Hematopoietic multipotent progenitor cell treated with erythropoietin and hydrocortisone succinate and interleukin-3 and kit ligand, for 17 days (in vitro differentiated cells): ENCODE measurements around the gene SLCO3A1.
A peak's percentile ranks its signal among the peaks of the same experiment; 100 is the strongest.

Source experiments
- DNase-seq: peaks from one replicate; pipeline ENCODE4 v3.0.0-alpha.2; 2015; ENCODE audit warnings: low spot score

Gene SLCO3A1

DNA sequence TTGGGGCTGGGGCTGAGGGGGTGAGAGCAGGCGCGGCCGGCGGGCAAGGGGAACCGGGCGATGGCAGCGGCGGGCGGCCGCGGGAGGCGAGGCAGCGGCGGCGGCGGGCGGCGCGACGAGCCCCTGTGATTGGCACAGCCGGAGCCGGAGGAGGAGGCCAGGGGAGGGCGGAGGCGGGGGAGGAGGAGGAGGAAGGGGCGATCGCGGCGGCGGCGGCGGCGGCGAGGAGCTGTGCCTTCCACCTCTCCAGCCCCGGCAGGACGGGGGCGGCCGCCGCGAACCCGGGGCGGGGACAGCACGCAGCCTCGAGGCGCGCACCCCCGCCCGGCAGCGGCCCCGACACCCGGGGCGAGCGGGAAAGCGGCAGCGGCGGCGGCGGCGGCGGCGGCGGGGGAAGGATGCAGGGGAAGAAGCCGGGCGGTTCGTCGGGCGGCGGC is at the start of gene SLCO3A1:
Gene SLCO3A1, plus strand, starts transcription at position 198 of the 437 bp plus-strand sequence.
- no peak for DNase-seq

DNA sequence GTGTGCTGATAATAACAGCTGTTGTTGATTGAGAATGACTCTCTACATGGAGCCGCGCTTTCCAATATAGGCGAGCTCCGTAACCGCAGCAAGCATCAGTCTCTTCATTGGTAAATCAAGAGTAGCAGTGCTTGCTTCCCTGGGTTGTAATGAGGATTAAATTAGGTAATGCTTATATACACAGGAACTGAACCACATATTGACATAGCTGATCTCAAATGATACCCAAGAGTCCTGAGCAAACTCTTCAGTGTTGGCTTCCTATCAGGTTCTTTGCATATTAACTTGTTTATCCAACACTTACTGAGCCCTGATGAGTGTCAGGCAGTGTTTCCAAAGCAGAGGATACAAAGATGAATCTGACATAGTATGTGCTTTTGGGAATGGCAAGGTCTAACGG is 46.4 kb upstream of the SLCO3A1 start:
- DNase-seq, result no peak

DNA sequence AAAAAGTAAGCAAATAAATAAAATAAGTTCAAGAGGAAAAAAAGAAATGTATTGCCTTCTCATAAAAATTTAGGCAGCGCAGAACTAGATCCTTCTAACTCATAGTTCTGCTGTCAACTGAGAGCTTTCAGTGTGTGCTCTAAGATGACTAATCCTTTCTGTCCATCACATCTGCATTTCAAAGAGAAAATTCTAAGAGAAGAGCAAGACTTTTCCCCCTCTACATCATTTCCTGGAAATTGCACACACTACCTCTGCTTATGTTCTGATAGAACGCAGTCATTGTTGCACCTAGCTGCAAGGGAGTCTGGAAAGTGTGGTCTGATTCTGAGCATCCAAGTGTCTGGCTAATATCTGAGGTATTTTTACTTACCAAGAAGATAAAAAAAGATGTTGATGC is 39.6 kb upstream of the SLCO3A1 start:
- DNase-seq, result no peak

DNA sequence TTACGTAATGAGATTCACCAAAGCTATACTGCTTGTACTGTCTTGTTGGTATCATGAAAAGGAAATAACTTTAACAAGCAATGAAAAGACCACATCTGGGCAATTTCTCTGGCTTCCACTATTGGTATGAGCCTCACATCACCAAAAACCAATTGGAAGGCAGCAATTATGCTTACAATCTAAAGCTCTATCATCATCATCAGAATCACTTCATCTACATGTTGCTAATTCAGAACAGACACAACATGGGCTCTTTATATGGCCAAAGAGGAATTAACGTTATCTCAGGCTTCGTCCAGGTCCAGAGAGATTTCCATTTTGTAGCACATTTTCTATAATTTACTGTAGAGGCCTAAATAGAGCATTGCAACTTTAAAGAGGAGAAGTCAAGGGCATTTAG is 36.6 kb upstream of the SLCO3A1 start:
- no peak for DNase-seq

DNA sequence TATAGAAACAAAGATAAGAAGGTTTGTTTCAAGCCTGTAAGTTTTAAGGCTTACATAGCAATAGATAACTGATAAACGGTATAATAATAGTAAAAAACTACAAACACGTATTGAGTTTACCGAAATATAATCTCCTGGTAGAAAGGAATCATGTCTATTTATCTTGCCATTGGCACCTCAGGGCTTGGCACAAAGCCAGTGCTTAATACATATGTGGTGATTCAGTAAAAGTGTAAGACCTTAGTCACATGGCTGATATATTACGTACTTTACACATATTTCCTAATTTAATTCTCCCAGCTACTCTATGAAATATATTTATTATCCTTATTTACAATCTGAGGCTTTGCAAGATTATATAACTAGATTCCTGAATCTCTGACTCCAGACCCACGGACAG is 32.0 kb upstream of the SLCO3A1 start:
- DNase-seq, result no peak

DNA sequence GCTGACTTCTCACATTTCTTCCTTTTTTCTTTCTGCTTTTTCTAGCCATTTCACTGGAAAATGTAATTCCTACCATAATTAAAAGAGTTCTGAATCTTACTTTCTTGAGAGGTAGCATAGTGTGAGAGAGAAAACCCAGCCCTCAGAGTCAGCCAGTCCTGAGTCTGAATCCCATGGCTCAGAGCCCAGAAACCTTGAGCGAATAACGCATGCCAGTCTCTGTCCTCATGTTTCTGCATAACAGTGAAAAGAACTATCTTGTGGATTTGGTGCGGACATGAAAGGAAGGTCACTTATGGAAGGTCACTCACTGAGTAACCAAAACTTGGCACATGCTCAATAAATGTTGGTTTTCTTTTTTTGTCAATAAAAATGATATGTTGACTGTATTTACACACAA is 29.3 kb upstream of the SLCO3A1 start:
- DNase-seq, result no peak

DNA sequence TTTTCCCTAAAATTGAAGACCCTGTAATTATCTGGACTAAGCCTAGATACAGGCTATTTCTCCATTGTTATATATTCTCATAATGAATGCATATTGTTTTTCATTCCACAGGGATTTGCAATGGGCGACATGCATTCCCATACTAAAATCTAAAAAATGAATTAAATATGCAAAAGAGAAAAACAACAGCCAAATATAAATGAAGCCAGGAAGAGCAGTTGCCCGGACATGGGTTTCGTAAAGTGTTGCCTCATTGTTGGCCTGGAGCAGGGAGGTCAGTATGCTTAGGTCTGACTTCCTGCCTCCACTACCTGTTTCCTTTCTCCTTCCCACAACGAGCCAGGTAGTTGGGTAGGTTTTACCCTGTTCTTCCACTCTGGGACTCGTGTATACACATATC is 27.1 kb upstream of the SLCO3A1 start:
- no peak for DNase-seq

DNA sequence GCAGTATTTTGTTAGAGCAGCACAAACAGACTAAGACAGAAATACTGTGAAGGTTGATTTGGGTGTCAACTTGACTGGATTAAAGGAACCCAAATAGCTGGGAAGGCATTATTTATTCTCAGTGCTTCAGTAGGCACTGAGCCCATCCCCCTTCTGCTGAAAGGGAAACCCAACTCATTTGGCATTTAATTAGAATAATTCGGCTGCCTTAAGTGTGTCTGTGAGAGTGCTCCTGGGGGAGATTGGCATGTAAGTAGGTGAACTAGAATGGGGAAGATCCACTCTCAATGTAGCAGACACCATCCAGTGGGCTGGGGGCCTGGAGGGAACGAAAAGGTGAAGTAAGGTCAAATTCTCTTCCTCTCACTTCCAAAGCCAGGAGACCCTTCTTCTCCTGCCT is 20.5 kb upstream of the SLCO3A1 start:
- DNase-seq, result no peak

DNA sequence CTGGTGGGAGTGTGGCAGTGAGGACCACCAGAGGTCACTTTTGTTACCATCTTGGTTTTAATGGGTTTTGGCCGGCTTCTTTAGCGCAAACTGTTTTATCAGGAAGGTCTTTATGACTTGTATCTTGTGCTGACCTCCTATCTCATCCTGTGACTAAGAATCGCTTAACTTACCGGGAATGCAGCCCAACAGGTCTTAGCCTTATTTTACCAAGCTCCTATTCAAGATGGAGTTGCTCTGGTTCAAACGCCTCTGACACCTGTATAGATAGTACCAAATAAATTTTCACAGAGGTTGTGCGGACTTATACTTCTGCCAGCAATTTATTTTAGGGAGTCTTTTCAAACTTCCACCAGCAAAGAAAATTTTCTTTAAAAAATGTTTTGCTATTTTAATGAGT is 13.6 kb upstream of the SLCO3A1 start:
- DNase-seq, result no peak

DNA sequence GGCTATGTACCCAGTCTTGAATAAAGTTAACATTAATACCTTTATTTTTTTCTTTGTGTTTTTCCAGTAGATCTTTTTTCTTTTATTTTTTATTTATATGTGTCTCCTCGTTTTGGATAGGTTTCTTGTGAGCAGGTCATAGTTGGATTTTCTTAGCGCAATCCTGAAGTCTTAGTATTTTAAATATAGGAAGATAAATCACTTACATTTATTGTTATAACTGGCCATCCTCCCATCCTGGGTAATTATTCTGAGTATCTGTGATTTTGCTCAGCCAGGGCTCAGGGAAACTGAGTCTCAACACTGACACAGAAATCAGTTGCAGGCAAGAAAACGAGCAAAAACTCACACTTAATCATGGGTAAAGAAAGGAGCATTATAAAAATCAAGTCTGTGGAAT is 11.6 kb upstream of the SLCO3A1 start:
- no peak for DNase-seq

DNA sequence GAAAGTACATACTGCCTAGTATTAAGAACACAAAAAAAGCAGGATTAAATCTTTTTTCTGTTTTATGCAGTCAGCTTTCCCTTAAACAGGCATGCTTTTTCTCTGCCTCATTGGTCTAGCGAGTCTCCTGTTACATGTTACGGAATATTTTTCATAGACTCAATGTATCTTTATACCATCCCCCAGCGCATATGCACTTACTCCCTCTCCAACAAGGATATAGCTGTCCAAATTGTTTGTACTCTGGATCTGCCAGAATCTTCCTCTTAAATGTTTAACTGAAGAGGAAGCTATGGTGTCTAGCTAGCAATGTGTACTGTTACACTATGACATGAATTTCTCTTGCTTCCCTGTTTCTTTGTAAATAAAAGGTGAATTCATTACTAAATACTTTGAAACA is 9.2 kb upstream of the SLCO3A1 start:
- no peak for DNase-seq

DNA sequence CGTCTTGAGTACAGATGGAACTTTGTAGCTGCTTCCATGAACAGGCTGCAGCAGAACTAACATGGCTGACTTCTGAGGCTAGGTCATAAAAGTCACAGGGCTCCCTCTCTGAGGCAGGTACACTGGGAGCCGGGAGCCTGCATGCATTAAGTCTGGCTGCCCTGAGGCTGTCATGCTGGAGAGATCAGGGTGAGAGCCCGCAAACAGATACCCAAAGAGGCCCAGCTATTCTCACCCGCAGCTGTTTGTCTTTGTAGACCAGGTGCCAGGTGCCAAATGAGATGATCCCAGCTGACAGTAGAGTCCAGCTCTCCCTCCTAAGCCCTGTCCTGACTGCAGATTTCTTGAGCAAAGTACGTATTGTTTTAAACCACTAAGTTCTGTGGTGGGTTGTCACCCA is 8.6 kb upstream of the SLCO3A1 start:
- no peak for DNase-seq

DNA sequence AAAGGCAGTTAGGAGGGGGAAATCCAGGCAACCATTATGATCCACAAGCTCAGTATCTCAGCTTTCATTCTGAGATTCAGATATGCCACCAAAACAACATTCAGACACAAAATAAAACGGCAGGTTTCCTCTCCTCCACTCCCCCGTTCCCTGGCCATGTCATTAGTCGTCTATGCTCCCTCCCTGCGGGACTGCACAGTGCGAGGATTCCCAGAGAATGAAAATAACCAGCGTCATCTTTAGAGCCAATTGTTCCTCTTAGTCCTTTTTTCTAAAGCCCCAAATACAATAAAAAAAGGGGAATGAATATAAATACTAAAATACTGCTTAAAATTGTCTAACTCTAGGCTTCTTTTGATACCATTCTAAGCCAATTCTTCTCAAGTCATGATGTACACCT is 7.8 kb upstream of the SLCO3A1 start:
- no peak for DNase-seq

DNA sequence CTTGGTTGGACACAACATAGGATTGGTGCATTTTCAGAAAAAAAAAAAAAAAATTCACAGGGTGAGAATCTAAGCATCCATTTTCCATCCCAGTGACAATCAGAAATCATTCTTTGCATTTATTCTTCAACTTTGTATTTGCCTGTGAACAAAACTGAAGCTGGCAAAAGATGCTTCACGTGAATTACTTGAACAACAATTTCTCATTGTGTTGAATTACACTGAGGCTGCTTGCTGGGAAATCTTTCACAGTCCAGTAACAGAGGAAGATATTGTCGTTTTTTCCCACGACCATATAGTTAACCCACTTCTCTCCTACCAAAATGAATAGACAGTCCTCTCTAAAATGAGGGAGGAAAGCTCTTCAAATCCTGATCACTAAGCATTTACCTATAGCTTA is 4.3 kb upstream of the SLCO3A1 start:
- DNase-seq, result no peak

DNA sequence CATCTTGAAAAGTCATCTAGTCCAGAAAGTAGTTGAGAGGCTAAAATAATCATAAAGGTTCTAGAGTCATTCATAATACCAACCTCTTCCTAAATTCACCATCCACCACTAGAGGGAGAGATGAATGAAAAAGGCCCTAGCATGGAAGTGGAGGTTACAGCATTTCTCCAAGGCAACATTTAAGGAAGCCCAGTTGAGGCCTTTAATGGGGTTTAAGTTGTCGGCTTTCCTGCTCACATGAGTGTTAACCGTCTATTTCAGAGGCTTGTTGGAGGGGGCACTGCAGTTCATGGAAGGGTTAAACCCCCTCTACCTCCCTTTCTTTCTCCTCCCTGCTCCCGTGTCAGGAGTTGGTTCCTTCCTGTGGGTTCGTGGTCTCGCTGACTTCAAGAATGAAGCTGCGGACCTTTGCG is 3.8 kb upstream of the SLCO3A1 start:
- DNase-seq, result no peak

DNA sequence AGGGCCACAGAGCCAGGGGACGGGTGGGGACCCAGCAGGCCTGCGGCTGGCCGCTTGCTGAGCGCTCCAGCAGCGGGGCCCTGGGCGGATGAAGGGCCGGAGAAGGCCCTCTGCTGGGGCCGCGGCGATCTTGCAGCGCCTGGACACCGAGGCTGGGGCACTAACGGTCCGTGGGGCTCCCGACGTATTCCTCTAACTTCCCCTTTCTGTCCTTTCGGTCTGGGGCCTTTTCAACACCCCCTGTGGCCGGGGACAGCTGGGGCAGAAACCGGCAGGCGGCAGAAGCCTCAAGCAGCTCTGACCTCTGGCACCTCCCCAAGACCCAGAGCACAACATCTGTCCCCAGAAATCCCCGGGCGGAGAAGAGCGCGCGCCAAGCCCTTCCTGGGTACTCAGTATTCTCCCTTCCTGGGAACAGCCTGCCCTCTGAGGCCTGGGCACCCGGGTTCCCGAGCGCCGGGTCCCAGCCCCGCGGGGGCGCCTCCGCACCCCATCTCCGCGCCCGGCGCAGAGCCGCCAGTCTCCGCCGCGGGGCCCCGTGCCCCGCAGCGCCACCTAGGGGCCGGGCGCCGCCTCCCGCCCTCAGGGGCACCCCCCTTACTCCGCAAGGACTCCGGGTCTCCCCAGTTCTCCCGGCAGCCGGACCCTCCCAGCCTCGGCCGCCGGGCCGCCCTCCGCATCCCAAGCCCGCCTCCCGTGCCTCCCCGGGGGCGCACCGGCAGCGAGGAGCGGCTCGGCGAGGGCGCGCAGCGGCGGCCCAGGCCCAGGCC is 582 bp upstream of the SLCO3A1 start:
- peak; percentile 45 for DNase-seq

DNA sequence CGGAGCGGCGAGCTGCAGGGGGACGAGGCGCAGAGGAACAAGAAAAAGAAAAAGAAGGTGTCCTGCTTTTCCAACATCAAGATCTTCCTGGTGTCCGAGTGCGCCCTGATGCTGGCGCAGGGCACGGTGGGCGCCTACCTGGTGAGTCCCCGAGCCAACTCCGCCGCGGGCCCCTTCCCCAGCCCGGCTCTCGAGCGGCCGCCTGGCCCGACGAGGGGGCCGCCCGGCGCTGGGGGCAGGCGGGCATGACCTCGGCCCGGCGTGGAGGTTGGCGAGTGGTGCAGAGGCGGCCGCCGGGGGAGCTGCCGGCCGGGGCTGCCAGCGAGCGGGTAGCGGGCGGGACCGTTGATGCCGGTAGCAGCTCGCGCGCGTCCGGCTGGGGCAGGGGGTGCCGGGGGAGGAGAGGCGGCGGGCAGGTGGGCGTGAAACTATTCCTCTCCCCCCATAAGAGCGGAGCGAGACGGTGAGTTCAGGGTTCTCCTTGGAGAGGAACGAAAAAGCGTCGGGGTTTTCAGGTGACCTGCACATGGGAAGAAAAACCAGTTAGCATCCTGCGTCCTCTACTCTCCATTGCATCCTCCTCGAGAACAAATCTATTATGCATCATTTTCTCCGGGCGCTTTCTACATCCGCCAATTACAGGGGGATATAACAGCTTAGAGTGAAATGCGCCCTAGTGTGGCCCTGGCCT is 585 bp downstream of the SLCO3A1 start:
- DNase-seq, result no peak

DNA sequence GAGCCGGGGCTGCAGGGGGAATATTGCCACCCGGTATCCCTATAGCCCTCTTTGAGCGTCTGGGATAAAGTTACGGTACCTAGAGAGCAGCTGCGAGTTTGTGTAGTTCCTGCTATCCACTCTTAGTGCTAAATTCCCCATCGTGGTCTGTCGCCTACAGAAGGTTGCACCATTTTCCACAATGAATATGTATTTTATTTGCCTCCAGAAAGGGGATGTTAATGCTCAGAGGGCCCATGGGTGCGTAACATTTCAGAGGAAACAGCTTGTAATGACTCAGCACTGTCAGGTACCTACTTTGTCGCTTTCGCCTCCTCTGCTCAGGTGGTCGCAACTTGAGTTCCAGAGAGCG is 1.1 kb downstream of the SLCO3A1 start:
- no peak for DNase-seq

DNA sequence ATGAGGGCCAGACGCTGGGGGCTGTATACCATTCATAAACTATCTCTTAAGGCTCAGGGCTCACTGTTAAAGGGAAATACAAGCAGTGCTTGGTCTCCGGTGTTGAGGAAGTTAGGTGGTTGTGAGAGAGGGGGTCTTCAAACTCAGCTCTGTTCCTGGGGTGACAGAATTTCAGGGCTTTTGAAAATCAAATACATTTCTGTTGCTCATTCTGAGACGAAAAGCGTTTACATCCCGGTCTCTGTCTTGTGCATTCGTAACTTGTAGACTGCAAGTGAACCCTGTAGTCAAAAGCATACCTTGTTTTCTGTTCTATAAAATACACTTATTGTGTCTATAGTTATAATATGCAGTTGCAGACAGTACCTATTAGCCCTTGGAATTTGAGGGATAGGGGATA is 1.7 kb downstream of the SLCO3A1 start:
- DNase-seq, result no peak

DNA sequence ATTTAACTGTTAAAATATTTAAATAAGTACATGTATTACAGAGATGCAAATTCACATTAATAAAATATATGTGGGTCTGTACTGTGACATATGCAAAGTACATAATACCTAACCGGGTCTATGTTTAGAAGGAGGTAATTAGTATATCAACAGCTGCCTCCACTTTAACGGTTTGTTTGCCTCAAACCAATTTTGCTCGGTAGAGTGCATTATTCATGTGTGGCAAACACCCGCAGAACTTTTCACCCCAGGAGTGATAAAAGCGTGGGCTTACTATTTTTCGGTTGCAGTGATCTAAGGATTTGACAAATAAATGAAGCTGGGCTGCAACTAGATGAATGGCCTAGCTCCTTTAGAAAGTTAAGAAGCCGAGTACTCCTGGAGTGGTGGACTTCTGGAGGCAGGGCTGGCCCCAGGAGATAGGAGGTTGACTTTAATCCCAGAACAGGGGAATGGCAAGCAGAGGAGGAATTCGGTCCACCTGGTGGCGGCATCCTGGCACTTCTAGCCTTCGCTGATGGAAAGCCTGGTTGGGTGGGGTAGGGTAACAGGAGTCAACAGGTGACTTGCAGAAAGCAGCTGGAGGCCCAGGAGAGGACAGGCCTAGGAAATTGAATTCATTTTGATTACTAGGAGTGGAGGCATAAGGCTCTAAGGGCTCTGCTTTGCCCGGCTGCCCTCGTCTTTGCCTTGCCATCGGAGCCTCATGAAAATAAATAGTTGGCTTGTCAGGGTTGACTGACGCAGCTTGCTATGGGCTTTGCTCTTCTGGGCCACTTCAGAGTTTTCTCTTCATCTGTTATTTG is 2.4 kb downstream of the SLCO3A1 start:
- no peak for DNase-seq

DNA sequence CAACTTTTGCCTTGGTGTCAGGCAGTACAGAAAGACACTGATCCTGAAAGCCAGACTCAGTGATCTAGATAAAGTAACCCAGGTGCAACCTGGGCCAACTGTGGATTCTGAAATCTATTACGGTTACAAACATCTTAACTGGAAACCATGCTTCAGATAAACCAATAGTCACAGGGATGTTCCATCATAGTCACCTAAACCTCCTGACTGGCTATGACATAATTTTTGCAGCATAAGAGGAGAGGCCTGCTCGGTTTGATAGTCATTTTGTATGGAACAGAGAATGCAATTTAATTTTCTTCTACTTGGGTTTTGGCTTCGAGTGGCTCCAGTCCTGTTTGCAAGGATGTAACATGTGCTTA is 3.7 kb downstream of the SLCO3A1 start:
- DNase-seq, result no peak

DNA sequence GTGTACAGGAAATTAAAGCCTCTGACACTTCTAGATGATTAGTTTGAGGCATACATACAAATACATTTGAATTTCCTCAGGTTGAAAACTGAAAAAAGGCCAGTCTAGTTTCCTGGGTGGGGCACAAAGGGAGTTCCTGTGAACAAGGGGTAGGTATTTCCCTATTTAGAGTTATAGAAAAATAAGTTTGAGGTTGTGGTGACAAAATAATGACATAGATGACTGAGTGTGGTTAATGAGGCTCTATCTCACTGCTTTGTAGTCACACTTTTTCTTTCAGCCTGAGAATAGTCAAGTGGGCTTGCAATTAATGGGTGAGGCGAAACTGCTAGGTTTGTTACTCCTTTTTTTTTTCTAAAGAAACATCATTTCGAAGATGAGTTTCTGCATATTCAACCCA is 4.3 kb downstream of the SLCO3A1 start:
- DNase-seq, result no peak

DNA sequence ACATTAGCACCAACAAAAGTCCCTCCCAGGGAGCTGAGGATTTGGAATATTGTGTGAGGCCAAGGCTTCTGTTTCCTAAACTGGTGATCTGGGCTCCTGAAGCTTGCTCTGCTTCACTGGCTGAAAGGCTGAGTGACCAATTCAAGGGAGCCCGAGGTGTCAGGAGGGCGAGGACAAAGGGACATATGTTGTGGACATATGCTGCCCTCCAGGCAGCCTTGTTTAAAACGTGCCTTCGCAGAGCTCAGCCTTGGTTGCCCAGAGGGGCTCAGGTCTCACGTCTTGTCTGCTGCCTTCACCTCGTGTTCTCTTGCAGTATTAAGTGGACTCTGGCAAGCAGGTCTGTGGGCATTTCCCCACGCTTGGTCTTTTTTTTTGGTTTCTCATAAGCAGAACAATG is 7.0 kb downstream of the SLCO3A1 start:
- DNase-seq, result no peak
